ENCODE data around the gene MICAL3. TPM values are rescaled to one million over a fixed set of nuclear protein-coding genes. Genes with fewer than 3 reads are reported as not detected.

MICAL3 gene
- total RNA-seq, 1 donor from 2014 or later, result 36.9 TPM

DNA sequence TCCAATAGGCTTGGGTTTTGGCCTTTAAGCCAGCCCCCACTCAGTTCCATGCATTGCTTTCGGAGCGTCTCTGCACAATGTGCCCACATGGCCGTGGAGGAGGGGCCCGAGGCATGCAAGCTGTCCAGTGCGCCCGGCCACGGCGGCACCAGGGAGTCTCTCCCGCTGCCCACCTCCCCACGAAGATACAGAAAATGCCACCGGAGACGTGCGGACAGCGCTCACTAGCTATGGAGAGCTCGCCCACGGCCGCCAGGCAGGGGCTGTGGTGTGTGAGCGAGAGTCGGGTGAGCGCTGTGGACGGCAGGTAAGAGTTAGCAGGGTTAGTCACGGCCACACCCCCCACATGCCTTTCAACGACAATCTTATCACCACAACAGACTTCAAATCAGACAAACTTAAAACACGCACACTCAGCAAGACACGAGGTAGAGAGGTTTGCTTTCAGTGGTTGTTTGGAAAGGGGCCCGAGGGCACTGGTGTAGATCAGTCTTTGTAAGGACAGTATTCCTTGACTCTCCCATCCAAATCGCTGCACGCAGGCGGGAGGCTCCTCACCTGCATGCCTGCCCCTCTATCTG, 231.4 kb downstream of the MICAL3 start:
- DNase-seq (ENCODE audit: low spot score in 2 of 2), result no peak
- Histone ChIP-seq H3K4me3 (no peak overlapping the region), H3K4me1 (no peaks in the 10 kb centered on the region), H3K27me3 (no peaks in the 10 kb centered on the region), H3K9me3 (no peaks in the 10 kb centered on the region), H3K27ac (no peak overlapping the region), H3K36me3 (peaks cover 30 to 51% of the 10 kb centered on the region in 2 donors)
- intact Hi-C loops (cut with DNase I), result no loop called here
- TF ChIP-seq, protein P1, sequence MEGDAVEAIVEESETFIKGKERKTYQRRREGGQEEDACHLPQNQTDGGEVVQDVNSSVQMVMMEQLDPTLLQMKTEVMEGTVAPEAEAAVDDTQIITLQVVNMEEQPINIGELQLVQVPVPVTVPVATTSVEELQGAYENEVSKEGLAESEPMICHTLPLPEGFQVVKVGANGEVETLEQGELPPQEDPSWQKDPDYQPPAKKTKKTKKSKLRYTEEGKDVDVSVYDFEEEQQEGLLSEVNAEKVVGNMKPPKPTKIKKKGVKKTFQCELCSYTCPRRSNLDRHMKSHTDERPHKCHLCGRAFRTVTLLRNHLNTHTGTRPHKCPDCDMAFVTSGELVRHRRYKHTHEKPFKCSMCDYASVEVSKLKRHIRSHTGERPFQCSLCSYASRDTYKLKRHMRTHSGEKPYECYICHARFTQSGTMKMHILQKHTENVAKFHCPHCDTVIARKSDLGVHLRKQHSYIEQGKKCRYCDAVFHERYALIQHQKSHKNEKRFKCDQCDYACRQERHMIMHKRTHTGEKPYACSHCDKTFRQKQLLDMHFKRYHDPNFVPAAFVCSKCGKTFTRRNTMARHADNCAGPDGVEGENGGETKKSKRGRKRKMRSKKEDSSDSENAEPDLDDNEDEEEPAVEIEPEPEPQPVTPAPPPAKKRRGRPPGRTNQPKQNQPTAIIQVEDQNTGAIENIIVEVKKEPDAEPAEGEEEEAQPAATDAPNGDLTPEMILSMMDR (IDR thresholded peaks at IDR 0.05), result no peak

DNA sequence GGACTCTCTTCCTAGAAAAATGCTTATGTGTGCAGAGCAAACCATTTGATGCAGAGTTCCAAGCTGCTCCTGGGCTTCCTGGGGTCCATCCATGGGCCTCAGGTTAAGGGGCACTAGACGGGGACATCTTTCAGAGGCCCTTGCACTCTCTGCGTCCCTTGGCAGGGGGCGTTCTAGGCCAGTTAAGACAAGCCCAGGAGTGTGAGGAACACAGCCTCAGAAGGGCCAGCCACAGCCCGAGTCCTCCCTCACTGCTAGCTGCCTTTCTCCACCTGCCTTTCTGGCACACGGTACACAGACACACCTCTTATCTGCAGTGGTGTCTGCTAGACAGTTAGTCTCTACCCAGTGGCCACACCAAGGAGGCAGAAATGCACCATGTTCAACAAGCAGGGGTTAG, 232.1 kb downstream of the MICAL3 start:
- peaks cover 30 to 51% of the 10 kb centered on the region in 2 donors for H3K36me3 ChIP-seq
- H3K4me1 ChIP-seq, result no peaks in the 10 kb centered on the region
- no peaks in the 10 kb centered on the region for H3K27me3 ChIP-seq
- TF ChIP-seq, protein P1 (IDR thresholded peaks at IDR 0.05), result no peak
- no peak for DNase-seq (ENCODE audit: low spot score in 2 of 2)
- H3K4me3 ChIP-seq, result no peak overlapping the region
- intact Hi-C loops (cut with DNase I), result no loop called here
- no peaks in the 10 kb centered on the region for H3K9me3 ChIP-seq
- no peak overlapping the region for H3K27ac ChIP-seq

DNA sequence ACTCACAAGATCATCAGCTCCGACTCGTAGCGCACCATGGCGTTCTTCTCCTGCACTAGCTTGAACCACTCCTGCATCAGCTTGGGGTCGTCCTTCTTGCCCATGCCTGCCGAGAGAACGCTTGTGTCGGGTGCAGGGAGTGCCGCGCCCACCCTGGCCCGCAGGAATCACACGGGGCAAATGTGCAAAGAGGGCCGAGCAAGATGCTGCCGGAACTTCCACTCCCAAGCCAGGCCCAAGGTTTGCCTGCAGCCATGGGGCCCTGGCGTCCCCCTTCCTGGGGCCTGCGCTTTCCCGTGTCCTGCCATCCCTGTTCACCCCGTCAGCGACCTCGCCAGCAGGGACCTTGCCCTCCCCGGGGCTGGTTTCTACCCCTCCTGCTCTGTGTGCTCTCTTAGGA, 233.2 kb downstream of the MICAL3 start:
- no peaks in the 10 kb centered on the region for H3K27me3 ChIP-seq
- no peaks in the 10 kb centered on the region for H3K9me3 ChIP-seq
- TF ChIP-seq, protein P1 (IDR thresholded peaks at IDR 0.05), result no peak
- H3K4me3 ChIP-seq, result no peak overlapping the region
- H3K27ac ChIP-seq, result no peak overlapping the region
- intact Hi-C loops (cut with DNase I), result no loop called here
- H3K4me1 ChIP-seq, result no peaks in the 10 kb centered on the region
- H3K36me3 ChIP-seq, result peaks cover 22 to 48% of the 10 kb centered on the region in 2 donors
- no peak for DNase-seq (ENCODE audit: low spot score in 2 of 2)

GRCh38 chr22:17789379-17790200, 234.8 kb downstream of the MICAL3 start:
- Histone ChIP-seq H3K27me3 (no peaks in the 10 kb centered on the region), H3K36me3 (peaks cover 20 to 40% of the 10 kb centered on the region in 2 donors), H3K27ac (no peak overlapping the region), H3K4me1 (no peaks in the 10 kb centered on the region), H3K4me3 (no peak overlapping the region), H3K9me3 (no peaks in the 10 kb centered on the region)
- no peak for DNase-seq (ENCODE audit: low spot score in 2 of 2)
- TF ChIP-seq, protein P1 (IDR thresholded peaks at IDR 0.05), result no peak
- intact Hi-C loops (cut with DNase I), result no loop called here

DNA sequence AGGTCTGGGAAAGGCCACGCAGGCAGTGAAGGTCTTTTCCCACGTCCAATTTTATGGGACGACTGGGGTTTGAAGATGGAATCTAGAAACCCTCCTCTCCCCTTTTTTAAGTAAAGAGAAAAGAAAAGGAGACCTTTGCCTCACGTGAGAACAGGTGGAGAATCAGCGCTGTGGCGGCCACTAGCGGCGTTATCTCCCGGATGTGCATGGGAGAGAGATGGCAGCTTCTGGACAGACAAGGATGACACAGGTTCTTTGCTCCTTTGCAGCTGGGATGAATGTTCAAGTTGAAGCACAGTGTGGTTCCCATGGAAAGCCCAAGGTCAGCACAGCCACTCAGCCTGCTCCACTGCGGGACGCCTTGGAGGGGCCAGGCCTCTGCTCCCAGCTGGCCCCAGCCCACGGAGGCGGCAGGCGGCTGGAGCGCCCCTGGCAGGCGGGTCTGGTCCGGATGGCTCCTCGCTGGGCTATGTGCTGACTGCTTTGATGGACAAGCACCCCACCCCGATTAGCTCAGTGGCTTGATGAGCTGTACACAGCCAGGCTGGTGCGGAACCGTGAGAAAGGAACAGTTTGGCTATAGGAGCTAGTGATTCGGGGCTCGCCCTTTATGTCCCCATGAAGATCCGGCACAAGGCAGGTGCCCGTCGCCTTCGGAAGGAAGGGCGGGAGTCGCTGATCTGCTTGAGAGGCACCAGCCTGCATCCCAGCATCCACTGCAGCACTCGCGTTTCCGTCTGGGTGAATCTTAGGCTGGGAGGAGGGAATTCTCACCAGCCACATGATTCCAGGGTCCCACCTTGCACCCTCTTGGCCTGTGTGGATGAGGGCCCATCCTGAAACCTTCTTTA, 235.6 kb downstream of the MICAL3 start:
- H3K27me3 ChIP-seq, result no peaks in the 10 kb centered on the region
- H3K9me3 ChIP-seq, result no peaks in the 10 kb centered on the region
- no peak overlapping the region for H3K27ac ChIP-seq
- no peak for DNase-seq (ENCODE audit: low spot score in 2 of 2)
- H3K4me3 ChIP-seq, result no peak overlapping the region
- no peaks in the 10 kb centered on the region for H3K4me1 ChIP-seq
- TF ChIP-seq, protein P1 (IDR thresholded peaks at IDR 0.05), result no peak
- intact Hi-C loops (cut with DNase I), result no loop called here
- peaks cover 20 to 39% of the 10 kb centered on the region in 2 donors for H3K36me3 ChIP-seq

Data from ascending aorta (tissue), 2 donors.